ENCODE results near the gene ARHGAP6.

DNA sequence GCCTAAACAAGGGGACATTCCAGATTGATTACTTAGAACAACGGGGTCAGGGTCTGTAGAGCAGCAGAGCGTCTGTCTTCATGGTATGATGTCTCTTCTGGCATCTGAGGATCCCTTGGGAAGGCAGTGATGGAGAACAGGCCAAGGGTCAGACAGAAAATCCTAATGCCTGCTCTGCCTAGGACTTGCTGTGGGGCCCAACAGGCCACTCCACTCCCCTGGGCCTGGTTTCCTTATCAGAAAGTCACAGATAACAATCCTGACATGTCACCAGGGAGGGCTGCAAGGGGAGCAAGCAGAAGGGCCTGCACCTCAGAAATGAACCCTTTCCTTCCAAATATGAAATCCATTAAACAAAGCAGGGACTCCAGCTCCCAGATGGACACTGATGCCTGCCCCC lies 21.4 kb upstream of the ARHGAP6 start:
- TF ChIP-seq TAF1 (IDR thresholded peaks at IDR 0.05; ENCODE audit: control insufficient read depth, extremely low read depth, insufficient read depth, low read length, severe bottlenecking) (no peak), SP1 (CRISPR knock-in tag; IDR thresholded peaks at IDR 0.05) (no peak), POLR2H (tag; IDR thresholded peaks at IDR 0.05; ENCODE audit: low read depth) (no peak), CCAR2 (IDR thresholded peaks at IDR 0.05; ENCODE audit: low read depth, low read length) (no peak), HNRNPK (IDR thresholded peaks at IDR 0.05; ENCODE audit: low read depth, low read length, poor library complexity, severe bottlenecking) (no peak), ZNF384 (IDR thresholded peaks at IDR 0.05; ENCODE audit: low read depth, low read length) (no peak), GTF2E2 (tag; IDR thresholded peaks at IDR 0.05) (no peak), ETV1 (tag; conservative IDR thresholded peaks at IDR 0.05; ENCODE audit: low read depth) (no peak)
- TF ChIP-seq, protein P1, sequence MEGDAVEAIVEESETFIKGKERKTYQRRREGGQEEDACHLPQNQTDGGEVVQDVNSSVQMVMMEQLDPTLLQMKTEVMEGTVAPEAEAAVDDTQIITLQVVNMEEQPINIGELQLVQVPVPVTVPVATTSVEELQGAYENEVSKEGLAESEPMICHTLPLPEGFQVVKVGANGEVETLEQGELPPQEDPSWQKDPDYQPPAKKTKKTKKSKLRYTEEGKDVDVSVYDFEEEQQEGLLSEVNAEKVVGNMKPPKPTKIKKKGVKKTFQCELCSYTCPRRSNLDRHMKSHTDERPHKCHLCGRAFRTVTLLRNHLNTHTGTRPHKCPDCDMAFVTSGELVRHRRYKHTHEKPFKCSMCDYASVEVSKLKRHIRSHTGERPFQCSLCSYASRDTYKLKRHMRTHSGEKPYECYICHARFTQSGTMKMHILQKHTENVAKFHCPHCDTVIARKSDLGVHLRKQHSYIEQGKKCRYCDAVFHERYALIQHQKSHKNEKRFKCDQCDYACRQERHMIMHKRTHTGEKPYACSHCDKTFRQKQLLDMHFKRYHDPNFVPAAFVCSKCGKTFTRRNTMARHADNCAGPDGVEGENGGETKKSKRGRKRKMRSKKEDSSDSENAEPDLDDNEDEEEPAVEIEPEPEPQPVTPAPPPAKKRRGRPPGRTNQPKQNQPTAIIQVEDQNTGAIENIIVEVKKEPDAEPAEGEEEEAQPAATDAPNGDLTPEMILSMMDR (IDR thresholded peaks at IDR 0.05 in 2 of 3, conservative IDR thresholded peaks at IDR 0.05 in 1 of 3; ENCODE audit: insufficient read depth in 2 of 3, low read depth in 1 of 3, low read length in 3 of 3) = no peak
- TF ChIP-seq, protein P2, sequence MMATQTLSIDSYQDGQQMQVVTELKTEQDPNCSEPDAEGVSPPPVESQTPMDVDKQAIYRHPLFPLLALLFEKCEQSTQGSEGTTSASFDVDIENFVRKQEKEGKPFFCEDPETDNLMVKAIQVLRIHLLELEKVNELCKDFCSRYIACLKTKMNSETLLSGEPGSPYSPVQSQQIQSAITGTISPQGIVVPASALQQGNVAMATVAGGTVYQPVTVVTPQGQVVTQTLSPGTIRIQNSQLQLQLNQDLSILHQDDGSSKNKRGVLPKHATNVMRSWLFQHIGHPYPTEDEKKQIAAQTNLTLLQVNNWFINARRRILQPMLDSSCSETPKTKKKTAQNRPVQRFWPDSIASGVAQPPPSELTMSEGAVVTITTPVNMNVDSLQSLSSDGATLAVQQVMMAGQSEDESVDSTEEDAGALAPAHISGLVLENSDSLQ (IDR thresholded peaks at IDR 0.05) = no peak
